Measurements from ENCODE around the gene GOLGA6L2.

Gene GOLGA6L2, protein sequence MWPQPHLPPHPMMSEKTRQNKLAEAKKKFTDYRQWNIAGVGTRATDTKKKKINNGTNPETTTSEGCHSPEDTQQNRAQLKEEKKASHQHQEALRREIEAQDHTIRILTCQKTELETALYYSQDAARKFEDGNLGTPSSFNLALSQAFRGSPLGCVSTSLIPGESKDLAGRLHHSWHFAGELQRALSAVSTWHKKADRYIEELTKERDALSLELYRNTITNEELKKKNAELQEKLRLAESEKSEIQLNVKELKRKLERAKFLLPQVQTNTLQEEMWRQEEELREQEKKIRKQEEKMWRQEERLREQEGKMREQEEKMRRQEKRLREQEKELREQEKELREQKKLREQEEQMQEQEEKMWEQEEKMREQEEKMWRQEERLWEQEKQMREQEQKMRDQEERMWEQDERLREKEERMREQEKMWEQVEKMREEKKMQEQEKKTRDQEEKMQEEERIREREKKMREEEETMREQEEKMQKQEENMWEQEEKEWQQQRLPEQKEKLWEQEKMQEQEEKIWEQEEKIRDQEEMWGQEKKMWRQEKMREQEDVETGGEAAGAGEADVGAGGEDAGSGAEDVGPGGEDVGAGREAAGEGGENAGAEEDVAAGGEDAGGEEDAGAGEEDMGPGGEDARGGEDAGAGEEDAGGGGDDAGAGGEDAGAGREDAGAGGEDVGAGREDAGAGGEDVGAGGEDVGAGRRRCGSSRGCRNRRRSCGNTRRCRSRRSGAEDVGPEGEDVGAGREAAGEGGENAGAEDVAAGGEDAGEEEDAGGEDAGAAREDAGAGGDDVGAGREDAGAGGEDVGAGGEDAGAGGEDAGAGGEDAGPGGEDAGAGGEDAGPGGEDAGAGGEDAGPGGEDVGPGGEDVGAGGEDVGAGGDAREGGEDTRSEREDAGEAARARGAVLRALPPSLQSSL

DNA sequence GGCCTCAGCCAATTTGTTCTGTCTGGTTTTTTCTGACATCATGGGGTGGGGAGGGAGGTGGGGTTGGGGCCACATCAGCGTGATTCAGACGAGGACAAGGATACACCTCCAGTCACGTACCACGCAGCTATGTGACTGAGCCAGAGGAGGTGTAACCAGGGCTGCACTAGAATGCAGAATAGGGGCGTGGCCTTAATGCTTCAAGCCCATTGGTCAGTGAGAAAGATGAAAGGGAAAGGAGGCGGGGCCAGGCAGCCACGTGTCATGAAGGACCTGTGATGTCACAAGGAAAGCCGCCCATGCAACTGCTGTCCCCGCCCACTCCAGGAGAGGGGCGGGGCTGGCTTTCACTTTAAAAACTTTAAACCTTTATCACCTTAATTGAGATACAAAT lies at the start of gene GOLGA6L2:
Gene GOLGA6L2, minus strand, starts transcription at position 137 of the 394 bp plus-strand sequence. Its CDS starts 62 bp downstream, at position 75.
- CTCF ChIA-PET, result no interaction called here
- no peak within 1 kb of the TSS for H3K27ac ChIP-seq
- DNase-seq (ENCODE audit: low spot score), result peak; percentile 19
- TF ChIP-seq, protein P1, sequence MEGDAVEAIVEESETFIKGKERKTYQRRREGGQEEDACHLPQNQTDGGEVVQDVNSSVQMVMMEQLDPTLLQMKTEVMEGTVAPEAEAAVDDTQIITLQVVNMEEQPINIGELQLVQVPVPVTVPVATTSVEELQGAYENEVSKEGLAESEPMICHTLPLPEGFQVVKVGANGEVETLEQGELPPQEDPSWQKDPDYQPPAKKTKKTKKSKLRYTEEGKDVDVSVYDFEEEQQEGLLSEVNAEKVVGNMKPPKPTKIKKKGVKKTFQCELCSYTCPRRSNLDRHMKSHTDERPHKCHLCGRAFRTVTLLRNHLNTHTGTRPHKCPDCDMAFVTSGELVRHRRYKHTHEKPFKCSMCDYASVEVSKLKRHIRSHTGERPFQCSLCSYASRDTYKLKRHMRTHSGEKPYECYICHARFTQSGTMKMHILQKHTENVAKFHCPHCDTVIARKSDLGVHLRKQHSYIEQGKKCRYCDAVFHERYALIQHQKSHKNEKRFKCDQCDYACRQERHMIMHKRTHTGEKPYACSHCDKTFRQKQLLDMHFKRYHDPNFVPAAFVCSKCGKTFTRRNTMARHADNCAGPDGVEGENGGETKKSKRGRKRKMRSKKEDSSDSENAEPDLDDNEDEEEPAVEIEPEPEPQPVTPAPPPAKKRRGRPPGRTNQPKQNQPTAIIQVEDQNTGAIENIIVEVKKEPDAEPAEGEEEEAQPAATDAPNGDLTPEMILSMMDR (conservative IDR thresholded peaks at IDR 0.05; ENCODE audit: low read depth), result no peak
- POLR2A ChIA-PET (ENCODE audit: low non-redundant PET), result no interaction called here

DNA sequence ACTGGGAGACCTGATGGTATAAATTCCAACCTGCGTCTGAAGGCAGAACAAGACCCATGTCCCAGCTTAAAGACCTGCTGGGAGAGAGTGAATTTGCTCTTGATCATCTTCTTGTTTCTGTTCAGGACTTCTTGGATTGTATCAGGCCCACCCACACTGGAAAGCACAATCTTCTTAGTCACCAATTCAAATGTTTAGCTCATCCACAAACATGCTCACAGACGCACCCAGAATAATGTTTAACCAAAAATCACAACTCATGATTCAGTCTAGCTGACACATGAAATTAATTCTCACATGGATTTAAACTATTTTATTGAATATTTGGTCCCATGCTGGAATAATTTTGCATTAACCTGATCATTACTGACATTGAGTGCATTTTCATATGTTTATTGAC lies 37.8 kb upstream of the GOLGA6L2 start:
- ChIA-PET POLR2A (ENCODE audit: low non-redundant PET) (no interaction called here), CTCF (interaction anchor here (1.1 kb wide), 1 partner anchor 13 kb away, joined by 4 read pairs; no protein-coding TSS in a partner anchor)
- TF ChIP-seq, protein P1 (conservative IDR thresholded peaks at IDR 0.05; ENCODE audit: low read depth), result no peak
- no peak overlapping the region for H3K27ac ChIP-seq
- DNase-seq (ENCODE audit: low spot score), result no peak

DNA sequence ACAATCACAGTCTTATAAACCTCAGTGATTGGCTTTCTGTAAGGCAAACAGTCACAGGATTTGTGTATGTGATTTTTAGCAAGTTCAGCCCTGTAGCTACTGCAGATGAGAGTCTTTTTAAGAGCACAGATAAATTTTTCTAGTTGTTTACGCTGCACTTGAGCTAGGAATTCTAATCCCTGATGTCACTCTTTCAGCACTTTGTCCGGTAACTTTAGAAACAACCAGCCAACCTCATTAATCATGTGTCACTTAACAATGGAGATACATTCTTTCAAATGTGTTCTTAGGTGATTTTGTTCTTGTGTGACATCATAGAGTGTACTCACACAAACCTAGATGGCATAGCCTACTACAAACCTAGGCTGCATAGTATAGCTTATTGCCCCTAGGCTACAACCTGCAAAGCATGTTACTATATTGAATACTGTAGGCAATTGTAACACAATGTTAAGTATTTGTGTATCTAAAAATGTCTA lies 36.8 kb upstream of the GOLGA6L2 start:
- CTCF ChIA-PET, result interaction anchor here (1.1 kb wide), 1 partner anchor 14 kb away, joined by 4 read pairs; no protein-coding TSS in a partner anchor
- H3K27ac ChIP-seq, result no peak overlapping the region
- TF ChIP-seq, protein P1 (conservative IDR thresholded peaks at IDR 0.05; ENCODE audit: low read depth), result no peak
- DNase-seq (ENCODE audit: low spot score), result no peak
- POLR2A ChIA-PET (ENCODE audit: low non-redundant PET), result no interaction called here

DNA sequence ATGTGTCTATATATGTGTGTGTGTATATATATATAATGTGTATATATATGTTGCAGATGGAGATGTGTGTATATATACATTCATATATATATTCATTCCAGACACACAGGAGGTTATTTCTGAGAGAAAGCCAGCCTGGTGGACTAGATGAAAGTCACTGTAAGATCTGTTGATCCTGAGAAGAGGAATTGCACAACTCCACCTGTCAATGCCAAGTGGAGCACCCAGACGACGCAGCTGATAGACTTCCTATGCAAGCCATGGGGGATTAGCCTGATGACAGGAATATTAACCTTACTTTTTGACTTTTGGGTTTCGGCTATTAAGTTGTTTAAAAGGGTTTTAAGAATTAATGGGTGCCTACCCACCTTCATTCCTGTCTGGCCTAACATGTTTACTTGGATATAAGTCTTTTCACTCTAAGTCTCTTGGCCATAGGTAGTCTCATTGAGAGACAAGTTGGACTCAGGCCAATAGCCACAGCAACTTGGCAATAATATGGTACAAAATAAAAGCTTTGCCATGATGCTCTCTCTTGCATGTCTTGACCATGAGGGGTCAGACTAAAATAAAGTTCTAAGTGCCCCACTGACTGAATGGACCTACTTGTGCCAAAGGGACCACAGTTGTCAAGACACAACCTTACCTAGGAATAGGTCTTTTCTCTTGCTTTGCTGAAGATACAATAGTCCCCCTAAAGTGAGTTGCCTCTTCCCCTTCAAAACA lies 35.9 kb upstream of the GOLGA6L2 start:
- TF ChIP-seq, protein P1 (conservative IDR thresholded peaks at IDR 0.05; ENCODE audit: low read depth), result no peak
- DNase-seq (ENCODE audit: low spot score), result no peak
- no peak overlapping the region for H3K27ac ChIP-seq
- CTCF ChIA-PET, result no interaction called here
- POLR2A ChIA-PET (ENCODE audit: low non-redundant PET), result no interaction called here

DNA sequence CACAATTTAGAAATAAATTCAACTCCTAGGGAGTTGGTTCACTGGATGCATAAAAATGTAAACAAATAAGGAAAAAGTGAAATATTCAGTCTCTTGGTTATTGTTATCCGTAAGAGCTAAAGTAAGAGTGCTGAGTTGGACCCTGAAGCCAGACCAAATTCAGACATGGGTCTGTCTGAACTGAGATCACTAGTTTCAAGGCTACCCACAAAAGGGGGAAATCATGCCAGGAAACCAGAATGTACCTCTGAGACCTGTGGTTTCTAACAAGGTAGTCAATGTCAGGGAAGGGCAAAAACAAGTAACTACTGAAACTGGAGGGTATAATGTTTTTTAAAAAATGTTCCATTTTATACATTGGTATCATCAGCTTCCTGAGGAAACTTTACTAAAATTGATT lies 35.2 kb upstream of the GOLGA6L2 start:
- H3K27ac ChIP-seq, result no peak overlapping the region
- no peak for DNase-seq (ENCODE audit: low spot score)
- TF ChIP-seq, protein P1 (conservative IDR thresholded peaks at IDR 0.05; ENCODE audit: low read depth), result no peak
- ChIA-PET CTCF (no interaction called here), POLR2A (ENCODE audit: low non-redundant PET) (no interaction called here)

DNA sequence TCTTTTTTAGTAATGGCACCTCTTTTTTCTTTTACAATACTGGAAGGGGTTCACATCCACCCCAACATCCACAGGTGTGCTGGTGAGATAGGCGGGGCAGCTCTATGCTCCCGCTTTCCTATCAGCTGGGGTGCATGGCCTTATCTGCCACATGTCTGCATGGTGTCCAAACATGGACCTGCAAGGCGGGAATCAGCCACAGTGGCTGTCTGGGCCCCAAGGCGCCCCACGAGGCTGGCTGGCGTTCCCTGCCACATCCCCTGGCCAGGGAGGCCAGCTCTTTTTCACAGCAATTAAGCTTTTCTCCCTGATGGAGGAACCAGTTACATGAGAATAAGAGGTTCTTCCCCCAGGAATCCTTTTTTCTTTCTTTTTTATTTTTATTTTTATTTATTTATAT lies 30.9 kb upstream of the GOLGA6L2 start:
- CTCF ChIA-PET, result no interaction called here
- no peak overlapping the region for H3K27ac ChIP-seq
- TF ChIP-seq, protein P1 (conservative IDR thresholded peaks at IDR 0.05; ENCODE audit: low read depth), result no peak
- POLR2A ChIA-PET (ENCODE audit: low non-redundant PET), result no interaction called here
- DNase-seq (ENCODE audit: low spot score), result no peak
